ENCODE data around the gene FAM24B. TPM values are rescaled to one million over a fixed set of nuclear protein-coding genes. Genes with fewer than 3 reads are reported as not detected.

The FAM24B gene
- polyA plus RNA-seq, 1 donor from 2014 or later: 3.4 TPM

- H3K9me2 ChIP-seq (ENCODE audit: insufficient read depth, low read length): no peaks in the 10 kb centered on the region
- H4K20me1 ChIP-seq (ENCODE audit: insufficient read depth): no peaks in the 10 kb centered on the region
- H3K4me2 ChIP-seq (ENCODE audit: low read length): no peak overlapping the region
- H3K9ac ChIP-seq (ENCODE audit: low read length): no peak overlapping the region
- TF ChIP-seq EZH2 (IDR thresholded peaks at IDR 0.05; ENCODE audit: borderline replicate concordance, insufficient read depth, low read length, poor library complexity, severe bottlenecking) (no peak), CTCF (IDR thresholded peaks at IDR 0.05; ENCODE audit: poor library complexity, severe bottlenecking) (no peak), TAF1 (IDR thresholded peaks at IDR 0.05; ENCODE audit: low read depth) (no peak), SMC3 (conservative IDR thresholded peaks at IDR 0.05; ENCODE audit: poor library complexity) (no peak), MXI1 (conservative IDR thresholded peaks at IDR 0.05; ENCODE audit: poor library complexity, severe bottlenecking) (no peak), EP300 (conservative IDR thresholded peaks at IDR 0.05; ENCODE audit: poor library complexity, severe bottlenecking) (no peak), POLR2AphosphoS5 (IDR thresholded peaks at IDR 0.05) (no peak), REST (IDR thresholded peaks at IDR 0.05; ENCODE audit: borderline replicate concordance) (no peak), RAD21 (conservative IDR thresholded peaks at IDR 0.05) (no peak)
- no peak overlapping the region for H3K4me3 ChIP-seq (ENCODE audit: low read length)
- no peaks in the 10 kb centered on the region for H3K36me3 ChIP-seq (ENCODE audit: insufficient read depth, low read length)
- no peaks in the 10 kb centered on the region for H3K79me2 ChIP-seq (replicated peaks; ENCODE audit: insufficient read depth, low read length)
- no peaks in the 10 kb centered on the region for H3K27me3 ChIP-seq (ENCODE audit: insufficient read depth, low read depth, low read length)
- no peak overlapping the region for H2AFZ ChIP-seq (ENCODE audit: low read depth, low read length)
- H3K27ac ChIP-seq (ENCODE audit: low read length): no peak overlapping the region
- no peaks in the 10 kb centered on the region for H3K9me3 ChIP-seq (ENCODE audit: low read length)
- no peaks in the 10 kb centered on the region for H3F3A ChIP-seq (ENCODE audit: insufficient read depth, low read length, poor library complexity, severe bottlenecking)
Measured at GRCh38 chr10:122863216-122864193, 15.9 kb downstream of the FAM24B start.

- Histone ChIP-seq H3K79me2 (replicated peaks; ENCODE audit: insufficient read depth, low read length) (no peaks in the 10 kb centered on the region), H3F3A (ENCODE audit: insufficient read depth, low read length, poor library complexity, severe bottlenecking) (no peaks in the 10 kb centered on the region), H2AFZ (ENCODE audit: low read depth, low read length) (no peak overlapping the region)
Measured at GRCh38 chr10:122861711-122862161, 17.6 kb downstream of the FAM24B start.

More at GRCh38 chr10:122861711-122862161, 17.6 kb downstream of the FAM24B start:
- H3K4me3 ChIP-seq (ENCODE audit: low read length): no peak overlapping the region
- no peaks in the 10 kb centered on the region for H3K9me3 ChIP-seq (ENCODE audit: low read length)
- no peaks in the 10 kb centered on the region for H3K36me3 ChIP-seq (ENCODE audit: insufficient read depth, low read length)
- no peak overlapping the region for H3K9ac ChIP-seq (ENCODE audit: low read length)
- H3K27ac ChIP-seq (ENCODE audit: low read length): no peak overlapping the region
- no peaks in the 10 kb centered on the region for H3K9me2 ChIP-seq (ENCODE audit: insufficient read depth, low read length)
- H4K20me1 ChIP-seq (ENCODE audit: insufficient read depth): no peaks in the 10 kb centered on the region
- no peaks in the 10 kb centered on the region for H3K27me3 ChIP-seq (ENCODE audit: insufficient read depth, low read depth, low read length)
- no peak overlapping the region for H3K4me2 ChIP-seq (ENCODE audit: low read length)
- TF ChIP-seq MXI1 (conservative IDR thresholded peaks at IDR 0.05; ENCODE audit: poor library complexity, severe bottlenecking): no peak
- no peak for TF ChIP-seq TAF1 (IDR thresholded peaks at IDR 0.05; ENCODE audit: low read depth)
- TF ChIP-seq POLR2AphosphoS5 (IDR thresholded peaks at IDR 0.05): no peak
- no peak for TF ChIP-seq REST (IDR thresholded peaks at IDR 0.05; ENCODE audit: borderline replicate concordance)
- TF ChIP-seq SMC3 (conservative IDR thresholded peaks at IDR 0.05; ENCODE audit: poor library complexity): no peak
- TF ChIP-seq EP300 (conservative IDR thresholded peaks at IDR 0.05; ENCODE audit: poor library complexity, severe bottlenecking): no peak
- no peak for TF ChIP-seq RAD21 (conservative IDR thresholded peaks at IDR 0.05)
- TF ChIP-seq CTCF (IDR thresholded peaks at IDR 0.05; ENCODE audit: poor library complexity, severe bottlenecking): no peak
- no peak for TF ChIP-seq EZH2 (IDR thresholded peaks at IDR 0.05; ENCODE audit: borderline replicate concordance, insufficient read depth, low read length, poor library complexity, severe bottlenecking)

Measured in neural cell (in vitro differentiated cells).